ENCODE results near the gene LSM3.

GRCh38 chr3:14238356-14238755 lies 59.7 kb downstream of the LSM3 start:
- TF ChIP-seq BHLHE40 (IDR thresholded peaks at IDR 0.05; ENCODE audit: low read depth, low read length), result no peak
- TF ChIP-seq, protein P1, sequence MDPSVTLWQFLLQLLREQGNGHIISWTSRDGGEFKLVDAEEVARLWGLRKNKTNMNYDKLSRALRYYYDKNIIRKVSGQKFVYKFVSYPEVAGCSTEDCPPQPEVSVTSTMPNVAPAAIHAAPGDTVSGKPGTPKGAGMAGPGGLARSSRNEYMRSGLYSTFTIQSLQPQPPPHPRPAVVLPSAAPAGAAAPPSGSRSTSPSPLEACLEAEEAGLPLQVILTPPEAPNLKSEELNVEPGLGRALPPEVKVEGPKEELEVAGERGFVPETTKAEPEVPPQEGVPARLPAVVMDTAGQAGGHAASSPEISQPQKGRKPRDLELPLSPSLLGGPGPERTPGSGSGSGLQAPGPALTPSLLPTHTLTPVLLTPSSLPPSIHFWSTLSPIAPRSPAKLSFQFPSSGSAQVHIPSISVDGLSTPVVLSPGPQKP (IDR thresholded peaks at IDR 0.05; ENCODE audit: borderline replicate concordance, low read depth, low read length), result no peak
- TF ChIP-seq, protein P2, sequence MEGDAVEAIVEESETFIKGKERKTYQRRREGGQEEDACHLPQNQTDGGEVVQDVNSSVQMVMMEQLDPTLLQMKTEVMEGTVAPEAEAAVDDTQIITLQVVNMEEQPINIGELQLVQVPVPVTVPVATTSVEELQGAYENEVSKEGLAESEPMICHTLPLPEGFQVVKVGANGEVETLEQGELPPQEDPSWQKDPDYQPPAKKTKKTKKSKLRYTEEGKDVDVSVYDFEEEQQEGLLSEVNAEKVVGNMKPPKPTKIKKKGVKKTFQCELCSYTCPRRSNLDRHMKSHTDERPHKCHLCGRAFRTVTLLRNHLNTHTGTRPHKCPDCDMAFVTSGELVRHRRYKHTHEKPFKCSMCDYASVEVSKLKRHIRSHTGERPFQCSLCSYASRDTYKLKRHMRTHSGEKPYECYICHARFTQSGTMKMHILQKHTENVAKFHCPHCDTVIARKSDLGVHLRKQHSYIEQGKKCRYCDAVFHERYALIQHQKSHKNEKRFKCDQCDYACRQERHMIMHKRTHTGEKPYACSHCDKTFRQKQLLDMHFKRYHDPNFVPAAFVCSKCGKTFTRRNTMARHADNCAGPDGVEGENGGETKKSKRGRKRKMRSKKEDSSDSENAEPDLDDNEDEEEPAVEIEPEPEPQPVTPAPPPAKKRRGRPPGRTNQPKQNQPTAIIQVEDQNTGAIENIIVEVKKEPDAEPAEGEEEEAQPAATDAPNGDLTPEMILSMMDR (conservative IDR thresholded peaks at IDR 0.05; ENCODE audit: low read depth, low read length), result no peak
- no peak for TF ChIP-seq FOS (IDR thresholded peaks at IDR 0.05; ENCODE audit: low read depth, low read length)
- TF ChIP-seq RAD21 (IDR thresholded peaks at IDR 0.05; ENCODE audit: low read length), result no peak
- TF ChIP-seq POLR2A (IDR thresholded peaks at IDR 0.05; ENCODE audit: low read depth, low read length), result no peak
- TF ChIP-seq CEBPB (IDR thresholded peaks at IDR 0.05; ENCODE audit: low read depth, low read length), result no peak
- no peak for TF ChIP-seq SMC3 (IDR thresholded peaks at IDR 0.05; ENCODE audit: low read depth, low read length)
